Dedifferentiated amniotic fluid mesenchymal stem cell (primary cell): ENCODE data around the gene KCNJ12.
"Not testable (repeated sequence)": the region's sequence is repeated elsewhere in the genome, so short reads cannot be mapped to it uniquely, and the experiment has no call there.

Source experiments
- DNase-seq: peaks from one replicate; pipeline ENCODE4 v3.0.0-alpha.2; 2016; ENCODE audit errors: extremely low spot score

KCNJ12 gene

DNA sequence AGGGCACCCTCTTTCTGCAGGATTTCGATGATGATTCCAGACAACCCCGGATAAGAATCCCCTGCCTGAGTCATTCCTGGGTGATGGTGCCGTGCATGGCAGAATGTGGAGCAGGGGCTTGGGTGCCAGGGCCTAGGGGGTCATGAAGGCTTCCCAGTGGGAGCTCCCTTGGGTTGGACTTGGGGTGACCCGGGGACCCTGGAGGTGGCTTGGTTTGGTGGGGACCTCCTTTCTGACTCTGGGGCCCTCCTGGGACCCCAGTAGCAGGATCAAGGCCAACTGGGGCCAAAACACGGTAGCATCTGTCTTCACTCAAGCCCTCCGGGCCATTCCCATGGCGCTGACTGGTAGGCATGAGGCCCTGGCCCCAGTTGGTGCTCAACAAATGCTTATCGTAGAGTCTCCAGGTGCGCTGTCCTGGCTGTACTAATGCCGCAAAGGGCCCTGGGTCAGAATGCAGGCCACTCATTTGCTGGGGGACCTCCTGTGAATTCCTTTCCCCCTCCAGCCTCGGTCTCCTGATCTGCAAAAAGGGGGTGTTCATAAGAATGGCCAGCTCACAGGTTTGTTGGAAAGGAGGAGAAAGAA lies 44.4 kb downstream of the KCNJ12 start:
- not testable (repeated sequence) for DNase-seq

DNA sequence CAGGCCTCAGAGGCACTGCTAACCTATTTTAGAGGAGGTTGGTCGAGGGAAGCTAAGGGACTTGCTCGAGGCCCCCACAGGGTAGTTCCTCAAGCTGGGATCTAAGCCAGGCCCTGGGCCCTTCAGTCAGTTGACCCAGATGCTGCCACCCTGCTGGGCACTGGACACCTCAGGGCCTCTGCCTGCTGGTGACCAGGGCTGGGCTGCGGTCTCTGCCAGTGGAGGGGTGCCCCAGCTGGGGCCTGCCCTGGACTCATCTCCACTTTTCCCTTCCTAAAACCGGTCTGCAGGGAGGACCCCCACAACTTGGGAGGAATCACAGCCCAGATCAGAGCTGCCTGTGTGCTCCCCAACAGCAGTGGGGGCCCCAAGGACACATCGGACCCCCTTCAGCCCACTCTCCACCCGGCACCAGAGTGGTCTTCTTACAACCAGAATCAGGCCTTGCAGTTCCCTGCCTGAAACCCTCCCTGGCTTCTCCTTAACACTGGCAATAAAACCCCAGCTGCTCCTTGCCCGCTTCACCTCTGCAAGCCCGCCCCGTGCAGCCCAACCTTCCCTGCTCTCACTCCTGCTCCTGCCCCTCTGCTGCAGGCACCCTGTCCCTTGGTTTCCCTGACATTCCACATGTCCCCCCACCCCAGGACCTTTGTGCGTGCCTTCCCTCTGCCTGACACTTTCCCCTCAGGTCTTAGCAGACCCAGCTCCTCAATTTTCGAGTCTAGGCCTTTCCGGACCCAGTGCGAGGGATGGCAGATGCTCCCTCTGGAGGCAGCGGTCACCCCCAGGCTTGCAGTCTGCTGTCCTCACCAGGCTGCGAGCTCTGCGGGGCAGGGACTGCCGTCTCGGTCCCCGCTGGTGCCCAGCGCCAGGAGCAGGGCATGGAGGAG lies 45.5 kb downstream of the KCNJ12 start:
- not testable (repeated sequence) for DNase-seq

DNA sequence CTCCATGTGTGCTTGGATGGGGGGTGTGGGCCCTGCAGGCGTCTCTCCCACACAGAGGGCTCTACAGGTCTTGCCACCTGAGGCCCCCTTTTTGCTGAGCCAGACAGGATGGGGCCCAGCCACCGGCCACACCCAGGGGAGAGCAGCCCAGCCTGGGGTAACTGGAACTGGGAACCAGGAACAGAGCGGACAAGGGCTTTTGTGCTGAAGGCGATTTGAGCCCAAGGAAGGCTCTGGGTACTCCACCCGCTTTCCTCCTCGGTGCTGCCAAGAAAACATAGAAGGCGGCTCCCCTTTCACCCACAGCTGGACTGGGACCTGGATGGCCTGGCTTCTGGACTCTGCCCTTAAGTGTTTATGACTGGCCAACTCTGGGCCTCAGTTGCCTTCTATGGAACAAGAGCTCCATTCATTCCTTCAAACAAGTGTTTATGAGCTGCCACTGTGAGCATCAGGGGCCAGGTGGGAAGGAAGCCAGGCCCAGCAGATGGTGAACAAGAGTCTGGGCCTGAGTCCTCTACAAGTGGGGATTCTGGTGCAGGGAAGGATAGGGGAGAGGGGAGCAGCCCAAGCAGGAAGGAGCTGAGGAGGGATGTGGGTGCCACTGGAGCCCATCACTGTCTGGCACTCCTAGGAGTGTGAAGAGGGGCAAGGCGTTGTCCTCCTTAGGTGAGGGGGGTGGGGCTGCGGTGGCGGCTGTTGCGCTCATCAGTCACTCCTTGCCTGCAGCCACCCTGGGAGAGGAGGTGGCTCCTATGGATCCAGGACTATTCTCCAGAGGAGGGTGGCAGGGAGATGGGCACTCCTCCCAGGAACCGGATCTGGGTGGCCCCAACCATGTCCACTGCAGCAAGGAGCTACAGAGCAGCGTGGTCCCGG lies 46.4 kb downstream of the KCNJ12 start:
- not testable (repeated sequence) for DNase-seq

DNA sequence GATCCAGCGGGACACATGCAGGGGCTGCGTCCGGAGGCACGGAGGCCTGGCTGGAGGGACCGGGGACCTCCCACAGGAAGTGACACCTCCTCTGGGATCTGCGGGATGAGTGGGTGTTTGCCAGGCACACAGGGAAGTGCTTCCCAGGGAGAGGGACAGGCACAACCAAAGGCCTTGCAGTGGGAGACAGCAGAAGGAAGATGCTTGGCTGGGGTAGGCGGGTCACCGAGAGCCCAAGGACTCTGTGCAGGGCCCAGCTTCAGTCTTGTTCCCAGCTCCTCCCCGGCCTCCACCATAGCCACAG lies 47.0 kb downstream of the KCNJ12 start:
- DNase-seq: not testable (repeated sequence)

DNA sequence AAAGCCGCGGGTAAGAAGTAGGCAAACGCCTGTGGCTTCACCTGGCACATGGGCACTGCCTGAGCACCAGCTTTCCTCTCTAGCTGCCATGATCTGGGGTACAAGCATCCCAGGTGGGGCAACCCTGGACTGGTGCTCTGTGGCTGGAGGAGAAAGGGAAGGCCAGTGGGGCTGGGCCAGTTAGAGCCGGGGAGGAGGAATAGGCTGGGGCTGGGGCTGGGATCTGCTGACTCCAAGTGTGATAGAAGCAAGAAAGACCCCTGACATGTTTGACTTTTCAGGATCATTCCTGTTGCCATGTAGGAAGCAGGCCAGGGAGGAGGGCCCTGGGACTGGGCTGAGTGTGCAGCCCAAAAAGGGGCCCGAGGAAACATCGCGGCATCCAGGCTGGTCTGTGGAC lies 48.5 kb downstream of the KCNJ12 start:
- not testable (repeated sequence) for DNase-seq

DNA sequence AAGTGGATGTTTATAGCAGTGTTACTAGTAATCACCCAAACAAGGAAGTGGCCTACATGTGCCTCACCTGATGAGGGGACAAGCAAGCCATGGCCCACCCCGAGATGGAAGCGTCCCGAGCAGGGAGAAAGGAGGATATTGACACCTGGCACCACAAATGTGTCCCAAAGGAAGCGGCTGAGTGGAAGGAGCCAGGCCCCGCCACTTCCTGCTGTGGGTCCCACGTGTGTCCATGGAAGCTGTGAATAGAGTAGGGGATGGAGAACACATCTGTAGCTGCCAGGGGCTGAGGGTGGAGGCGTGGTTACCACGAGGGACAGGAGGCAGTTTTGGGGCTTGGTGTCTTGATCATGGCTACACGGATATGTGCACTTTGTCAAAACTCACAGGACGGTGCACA lies 49.2 kb downstream of the KCNJ12 start:
- no peak for DNase-seq

DNA sequence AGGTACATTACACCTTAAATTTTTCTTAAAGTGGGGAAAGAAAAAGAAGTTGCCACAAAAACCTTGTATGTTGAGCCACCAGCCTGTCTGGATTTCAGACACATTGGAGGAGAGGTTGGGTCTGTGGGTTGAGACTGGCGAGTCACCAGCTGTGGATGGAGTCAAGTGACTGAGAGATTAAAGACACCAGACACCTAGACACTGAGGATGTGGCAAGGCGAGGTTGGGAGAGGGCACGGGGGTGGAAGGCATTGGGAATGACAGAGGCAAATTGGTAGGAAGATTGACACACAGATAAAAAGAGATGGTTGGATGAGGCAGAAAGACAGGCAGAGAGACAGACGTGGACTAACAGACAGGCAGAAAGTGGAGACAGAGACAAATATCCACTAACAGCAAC lies 49.6 kb downstream of the KCNJ12 start:
- no peak for DNase-seq

DNA sequence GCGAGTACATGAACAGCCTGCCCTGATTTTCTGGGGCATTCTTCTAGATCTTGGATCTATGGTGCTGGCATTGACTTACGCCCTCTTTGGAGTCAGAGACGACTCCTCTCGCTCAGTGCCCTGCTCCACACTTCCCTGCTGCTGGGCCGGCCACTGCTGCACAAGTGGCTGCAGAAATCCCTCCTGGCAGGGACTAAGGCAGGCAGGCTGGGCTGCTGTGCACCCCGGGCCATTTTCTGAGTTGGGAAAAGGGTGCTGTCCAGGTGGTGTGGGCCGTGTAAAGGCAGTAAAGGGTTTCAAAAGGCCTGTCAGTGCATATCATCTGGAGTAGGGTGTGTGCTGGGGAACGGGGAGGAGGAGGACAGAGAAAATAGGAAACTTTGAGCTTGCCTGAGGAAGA lies 50.1 kb downstream of the KCNJ12 start:
- not testable (repeated sequence) for DNase-seq

DNA sequence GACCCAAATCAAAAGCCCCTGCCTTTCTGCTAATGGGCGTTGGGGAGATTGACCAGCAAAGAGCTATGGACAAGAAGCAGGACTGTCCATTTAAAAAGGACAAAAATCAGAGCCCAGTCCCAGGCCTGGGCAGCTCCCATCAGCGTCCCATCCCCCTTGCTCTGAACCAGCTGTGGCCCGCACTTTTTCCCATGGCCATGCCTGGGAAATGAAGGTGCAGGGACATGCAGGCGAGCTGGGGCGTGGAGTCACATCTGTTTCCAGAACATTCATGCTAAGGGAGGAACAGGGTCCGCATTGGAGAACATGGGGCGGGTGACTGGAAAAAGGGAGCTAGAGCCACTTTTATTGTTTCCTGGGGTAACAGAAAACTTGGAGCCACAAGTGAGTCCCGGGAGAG lies 50.7 kb downstream of the KCNJ12 start:
- DNase-seq: not testable (repeated sequence)

DNA sequence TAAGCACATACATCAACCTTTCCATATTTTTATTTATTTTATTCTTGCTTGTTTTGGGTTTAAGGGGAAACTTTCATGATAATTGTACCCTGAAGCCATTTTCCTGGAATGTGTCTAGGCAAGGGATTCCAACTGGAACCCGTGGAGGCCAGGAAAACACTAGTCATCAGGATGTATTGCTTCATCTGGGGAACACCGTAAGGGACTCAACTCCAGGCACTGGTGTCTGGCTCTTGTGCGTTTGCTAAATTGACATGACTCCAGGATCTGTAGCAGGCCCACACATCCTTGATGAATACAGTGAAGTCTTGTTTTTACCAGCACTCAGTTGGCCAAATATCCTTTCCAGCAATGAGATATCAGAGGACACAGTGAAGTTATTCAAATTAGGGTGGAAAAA lies 51.6 kb downstream of the KCNJ12 start:
- DNase-seq: not testable (repeated sequence)

DNA sequence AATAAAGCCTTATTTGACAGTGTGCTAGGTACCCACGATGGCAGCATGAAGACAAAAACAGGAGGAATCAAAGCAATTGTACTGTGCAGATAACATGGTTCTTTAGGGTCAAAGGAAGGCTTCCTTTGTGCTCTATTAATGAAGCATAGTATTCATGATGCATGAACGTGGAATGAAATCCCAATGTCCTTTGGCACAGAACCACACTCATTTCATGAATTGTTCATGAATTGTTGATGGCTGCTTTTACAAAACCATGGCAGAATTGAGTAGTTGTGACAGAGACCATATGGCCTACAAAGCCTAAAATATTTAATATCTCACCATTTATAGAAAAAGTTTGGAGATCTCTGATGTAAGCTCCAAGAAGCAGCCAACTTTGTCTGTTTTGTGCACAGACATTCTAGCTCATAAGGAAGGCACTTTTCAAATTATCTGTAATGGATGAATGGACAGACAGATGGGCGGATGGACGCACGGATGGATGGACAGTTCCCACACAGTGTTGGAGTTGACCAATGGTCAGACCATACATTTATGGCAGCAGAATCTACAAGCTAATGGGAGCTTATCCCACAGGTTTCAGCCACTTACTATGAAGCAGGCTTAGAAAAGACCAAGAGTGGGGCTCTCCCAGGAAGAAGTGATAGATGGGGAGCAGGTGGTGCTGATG lies 52.7 kb downstream of the KCNJ12 start:
- not testable (repeated sequence) for DNase-seq

DNA sequence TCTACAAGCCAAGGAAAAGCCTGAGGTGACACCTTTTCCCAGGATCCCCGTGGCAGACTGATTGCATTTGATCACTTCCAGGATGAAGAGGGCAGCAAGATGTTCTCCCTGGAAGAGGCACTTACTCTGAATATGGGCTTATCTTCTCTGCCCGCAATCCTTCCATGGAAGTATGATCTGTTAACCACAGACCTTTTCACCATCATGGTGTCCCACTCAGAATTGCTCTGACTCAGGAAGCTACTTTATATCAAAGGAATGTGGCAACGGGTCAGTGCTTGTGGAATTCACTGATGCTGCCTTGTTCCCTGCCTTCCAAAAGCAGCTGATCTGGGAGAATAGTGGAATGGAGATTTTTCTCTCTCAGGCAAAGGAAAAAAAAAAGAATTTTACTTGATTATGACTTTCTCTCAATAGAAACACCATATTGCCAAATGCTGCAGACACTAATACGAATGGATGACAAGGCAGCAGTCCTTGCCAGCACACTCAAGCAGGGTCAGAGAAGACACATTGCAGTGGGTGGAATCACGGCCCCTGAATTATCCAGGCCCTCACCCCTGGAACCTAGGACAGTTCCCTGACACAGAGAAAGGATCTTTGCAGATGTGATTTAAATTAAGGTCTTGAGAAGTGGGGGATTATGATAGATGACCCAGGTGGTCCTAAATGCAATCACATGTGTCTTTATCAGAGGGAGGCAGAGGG lies 53.9 kb downstream of the KCNJ12 start:
- not testable (repeated sequence) for DNase-seq

DNA sequence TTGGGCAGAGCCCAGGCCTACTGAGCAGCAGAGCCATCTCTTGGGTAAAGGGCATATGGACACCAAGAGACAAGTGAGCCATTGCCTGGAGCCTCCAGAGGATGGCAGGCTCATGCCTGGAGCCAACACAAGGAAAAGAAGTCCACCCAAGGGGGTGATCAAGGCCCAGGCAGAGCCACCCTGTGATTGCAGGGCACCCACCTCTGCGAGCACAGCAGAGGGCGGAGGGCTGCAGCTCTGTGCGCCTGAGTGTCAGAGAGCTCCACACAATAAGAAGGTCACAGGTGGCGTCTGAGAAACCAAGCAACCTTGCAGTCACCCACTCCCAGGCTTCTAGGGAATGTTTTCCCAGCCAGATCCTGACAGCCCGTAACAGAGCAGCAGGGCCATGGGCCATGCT lies 57.8 kb downstream of the KCNJ12 start:
- DNase-seq: not testable (repeated sequence)

DNA sequence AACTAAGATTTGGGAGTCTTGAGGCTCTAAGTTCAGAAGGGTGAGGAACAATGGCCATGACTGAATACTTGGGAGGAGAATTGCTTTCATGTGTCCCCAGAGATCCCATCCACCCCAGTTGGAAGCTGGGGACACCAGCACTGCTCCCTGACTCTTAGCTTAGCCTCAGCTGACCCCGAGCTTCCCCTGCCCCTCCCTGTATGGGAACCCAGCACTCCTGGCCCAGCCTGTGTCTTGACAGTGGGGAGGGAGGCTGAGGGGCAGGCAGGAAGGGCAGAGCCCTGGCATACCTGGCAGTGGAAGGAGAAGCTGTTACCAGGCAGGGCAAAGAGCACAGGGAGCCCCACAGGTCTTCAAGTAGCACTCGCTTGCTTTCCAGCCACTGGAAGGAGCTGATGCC lies 58.8 kb downstream of the KCNJ12 start:
- not testable (repeated sequence) for DNase-seq

DNA sequence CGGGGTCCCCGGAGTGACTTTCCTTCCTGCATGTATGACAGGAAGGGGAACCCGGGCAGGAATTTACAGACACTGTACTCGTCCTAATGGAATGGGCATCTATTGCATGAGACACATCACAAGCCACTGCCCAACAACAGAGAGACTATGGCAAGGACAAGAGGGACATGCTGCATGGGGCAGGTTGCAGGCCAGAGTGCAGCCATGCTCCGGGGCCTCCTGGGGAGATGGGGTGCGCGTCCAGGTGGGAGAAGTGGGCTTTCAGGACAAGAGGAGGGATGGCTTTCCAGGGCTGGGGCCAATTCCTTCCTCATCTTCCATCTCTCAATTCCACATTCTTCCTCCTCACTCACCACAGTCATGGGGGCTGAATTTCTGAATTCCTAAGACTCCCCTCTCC lies 60.3 kb downstream of the KCNJ12 start:
- not testable (repeated sequence) for DNase-seq

DNA sequence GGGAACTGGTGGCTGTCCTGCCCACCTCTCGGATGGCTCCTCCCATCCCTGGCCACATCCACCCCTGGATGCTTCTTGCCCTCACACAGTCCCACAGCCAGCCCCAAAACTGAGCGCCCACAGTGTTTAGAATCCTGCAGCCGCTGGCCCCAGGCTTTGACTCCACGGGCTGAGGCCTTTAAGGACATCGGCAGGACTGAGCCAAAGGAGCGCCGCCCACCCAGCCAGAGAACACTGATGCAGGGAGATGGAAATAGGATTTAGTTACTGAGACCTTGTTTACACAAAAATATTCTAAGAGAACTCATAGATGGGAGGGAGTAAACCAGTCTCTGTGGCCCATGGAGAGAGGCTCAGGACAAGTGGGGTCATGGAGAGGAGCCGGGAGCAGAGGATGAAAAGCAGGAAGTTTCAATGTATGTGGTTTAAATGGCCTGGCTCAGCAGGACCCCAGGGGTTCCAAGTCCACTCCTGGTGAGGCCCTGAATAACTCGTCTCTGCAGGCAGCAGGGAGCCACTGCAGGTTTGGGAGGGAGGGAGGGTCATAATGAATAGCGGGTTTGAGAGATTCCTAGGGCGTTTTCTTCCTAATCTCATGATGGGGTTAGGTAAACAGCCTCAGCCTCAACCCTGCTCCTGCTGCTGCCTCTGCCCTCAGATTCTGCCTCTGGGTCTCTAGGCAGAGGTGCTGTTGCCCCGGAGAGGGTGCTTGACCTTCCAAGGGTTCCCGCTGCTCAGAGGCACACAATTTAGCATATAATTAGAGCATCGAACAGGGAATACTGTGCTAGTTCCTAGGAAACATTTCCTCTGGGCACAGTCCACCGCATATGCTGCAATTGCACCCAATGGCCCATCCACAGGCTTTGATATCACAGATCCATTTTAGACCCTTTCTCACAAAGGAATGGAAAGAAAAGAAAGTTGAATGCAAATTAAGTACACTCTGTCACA lies 61.0 kb downstream of the KCNJ12 start:
- DNase-seq: not testable (repeated sequence)

DNA sequence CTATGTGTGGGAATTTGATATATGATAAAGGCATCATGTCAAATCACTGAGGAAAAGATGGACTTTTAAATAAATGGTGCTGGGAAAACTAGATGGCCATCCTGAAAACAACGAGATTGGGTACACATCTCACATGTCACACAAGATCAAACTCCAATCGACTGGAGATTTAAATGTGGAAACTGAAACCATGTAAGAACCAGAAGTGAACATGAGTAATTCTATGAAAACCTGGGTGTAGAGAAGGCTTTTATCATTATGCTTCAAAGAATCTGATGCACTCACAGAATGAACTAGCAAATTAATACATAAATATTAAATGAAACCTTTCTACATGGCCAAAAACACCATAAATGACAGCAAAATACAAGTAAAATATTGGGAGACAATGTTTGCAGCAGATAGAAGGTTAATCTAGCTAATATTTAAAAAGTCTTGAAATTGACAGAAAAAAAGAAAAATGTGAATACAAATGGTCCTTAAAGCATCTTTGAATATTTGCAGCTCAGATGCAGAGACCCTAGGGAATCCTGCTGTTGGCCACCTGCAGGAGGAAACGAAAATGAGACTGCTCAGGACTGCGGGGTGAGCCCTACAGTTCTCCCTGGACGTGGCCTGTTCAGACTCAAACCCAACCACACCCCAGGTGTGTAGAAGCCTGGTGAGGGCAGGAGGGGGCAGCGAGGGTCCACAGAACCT lies 62.3 kb downstream of the KCNJ12 start:
- DNase-seq: not testable (repeated sequence)

DNA sequence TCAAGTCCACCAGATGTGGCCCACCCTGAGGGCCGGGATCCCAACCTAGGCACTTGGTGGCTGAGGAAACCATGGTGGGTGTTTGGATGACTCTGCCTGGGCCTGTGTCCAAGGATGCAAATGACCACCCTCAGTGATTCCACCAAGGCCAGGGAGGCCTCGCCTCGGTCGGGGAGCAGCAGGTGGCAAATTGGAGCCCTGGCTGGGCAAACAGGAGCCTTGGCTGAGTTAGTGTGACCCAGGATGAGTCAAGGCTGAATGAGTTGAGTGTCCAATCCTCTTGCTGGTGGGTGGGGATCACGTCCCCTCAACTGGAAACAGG lies 62.8 kb downstream of the KCNJ12 start:
- DNase-seq: not testable (repeated sequence)

DNA sequence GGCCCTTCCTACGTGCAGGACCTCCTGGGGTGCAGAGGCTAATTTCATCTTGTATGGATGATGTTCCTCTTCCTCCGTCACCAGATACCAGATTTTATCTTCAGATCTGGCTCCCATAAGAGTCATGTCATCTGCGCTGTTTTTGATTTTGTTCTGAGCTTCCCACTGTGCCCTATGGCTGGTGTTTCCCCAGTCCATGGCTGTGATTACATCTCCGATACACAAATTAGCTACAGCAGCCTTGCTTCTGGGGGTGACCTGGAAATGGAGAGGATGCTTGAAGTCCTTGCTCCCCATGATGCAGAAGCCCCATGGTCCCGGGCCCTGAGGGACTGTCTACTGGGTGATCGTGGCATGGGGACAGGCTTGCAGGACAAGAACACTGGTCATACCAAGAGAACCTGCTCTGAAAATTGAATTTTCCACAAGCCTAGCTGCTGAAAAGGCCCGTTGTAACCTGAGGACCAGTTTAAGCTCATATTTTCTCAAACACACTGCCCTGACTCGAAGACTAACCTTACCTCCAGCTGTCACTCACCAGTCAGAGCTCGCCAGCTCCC lies 69.0 kb downstream of the KCNJ12 start:
- no peak for DNase-seq
